Putamen (tissue), 1 donor: ENCODE data around the gene PARVB.

ENCODE experiments used
- DNase-seq: peaks from one replicate; pipeline ENCODE4 v3.0.0-alpha.2; 2016; ENCODE audit warnings: low spot score

The PARVB gene

DNA sequence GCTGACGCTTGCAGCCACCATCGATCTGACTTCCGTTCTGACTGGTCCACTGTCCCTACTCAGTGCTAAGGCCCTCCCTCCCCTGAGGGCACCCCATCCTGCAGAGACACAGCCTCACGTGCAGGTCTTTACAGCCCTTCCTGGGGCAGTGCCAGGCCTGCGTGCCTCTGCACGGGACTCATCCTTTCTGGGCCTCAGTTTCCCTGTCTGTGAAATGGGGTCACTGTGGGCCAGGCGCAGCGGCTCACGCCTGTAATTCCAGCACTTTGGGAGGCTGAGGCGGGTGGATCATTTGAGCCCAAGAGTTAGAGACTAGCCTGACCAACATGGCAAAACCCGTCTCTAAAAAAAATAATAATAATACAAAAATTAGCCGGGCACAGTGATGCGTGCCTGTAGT lies 138.9 kb downstream of the PARVB start:
- no peak for DNase-seq

DNA sequence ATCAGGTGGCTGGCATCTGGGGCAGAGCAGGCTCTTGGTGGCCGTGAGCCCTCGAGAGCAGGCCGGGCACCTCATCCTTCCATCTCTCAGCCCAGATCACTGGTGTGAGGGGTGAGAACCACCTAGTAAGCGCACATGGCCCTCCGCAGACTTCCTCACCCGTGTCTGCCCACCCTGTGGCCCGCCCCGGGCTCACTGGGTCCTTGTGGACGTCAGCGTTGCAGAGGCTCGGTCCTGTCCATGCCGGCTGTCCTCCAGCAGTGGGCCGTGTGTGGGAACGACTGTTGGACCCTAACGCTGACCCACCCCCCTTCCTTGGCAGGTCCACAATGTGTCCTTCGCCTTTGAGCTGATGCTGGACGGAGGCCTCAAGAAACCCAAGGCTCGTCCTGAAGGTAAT lies 139.4 kb downstream of the PARVB start:
- DNase-seq = no peak

DNA sequence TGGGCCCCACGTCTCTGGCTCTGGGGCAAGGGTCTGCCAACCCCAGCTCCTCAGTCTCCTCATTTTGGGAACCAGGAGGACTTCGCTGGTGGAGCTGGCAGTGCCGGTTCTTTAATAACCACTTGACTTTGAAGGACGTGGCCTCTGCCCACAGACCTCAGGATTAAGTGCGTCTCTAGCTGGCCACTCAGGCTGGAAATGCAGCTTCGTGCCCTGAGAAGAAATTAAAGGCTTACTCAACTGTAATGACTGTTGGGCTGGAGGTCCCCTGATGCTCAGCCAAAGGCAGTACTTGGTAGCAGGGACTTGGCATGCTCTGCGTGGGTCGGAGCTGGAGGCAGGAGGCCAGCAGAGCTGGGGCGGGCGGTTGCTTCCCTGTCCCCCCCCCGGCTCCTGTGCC lies 139.9 kb downstream of the PARVB start:
- DNase-seq = no peak

DNA sequence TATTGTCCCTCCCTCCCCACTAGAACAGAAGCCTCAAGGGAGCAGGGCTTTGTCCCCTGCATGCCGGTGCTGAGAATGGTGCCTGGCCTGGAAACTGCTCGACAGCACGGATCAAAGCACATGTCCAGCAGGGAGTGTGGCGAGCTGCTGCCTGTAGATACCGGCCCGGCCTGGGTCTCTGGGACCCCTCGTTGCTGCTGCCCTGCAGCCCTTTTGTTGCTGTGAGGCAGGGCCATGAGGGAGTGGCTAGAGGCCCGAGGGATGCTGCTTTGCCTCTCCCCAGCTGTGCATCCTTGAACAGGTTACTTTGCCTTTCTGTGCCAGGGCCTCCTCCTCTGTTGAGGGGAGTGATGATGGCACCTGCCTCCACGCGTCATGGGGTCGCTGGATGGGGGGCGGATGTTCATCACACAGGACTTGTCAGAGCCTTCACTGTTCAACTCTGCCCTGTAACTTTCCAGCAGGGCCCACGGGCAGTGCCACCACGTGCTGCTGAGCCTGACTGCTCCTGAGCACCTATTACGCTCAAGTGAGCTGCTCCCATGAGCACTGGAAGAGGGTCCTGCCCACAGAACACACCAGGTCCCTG lies 141.3 kb downstream of the PARVB start:
- DNase-seq = no peak

DNA sequence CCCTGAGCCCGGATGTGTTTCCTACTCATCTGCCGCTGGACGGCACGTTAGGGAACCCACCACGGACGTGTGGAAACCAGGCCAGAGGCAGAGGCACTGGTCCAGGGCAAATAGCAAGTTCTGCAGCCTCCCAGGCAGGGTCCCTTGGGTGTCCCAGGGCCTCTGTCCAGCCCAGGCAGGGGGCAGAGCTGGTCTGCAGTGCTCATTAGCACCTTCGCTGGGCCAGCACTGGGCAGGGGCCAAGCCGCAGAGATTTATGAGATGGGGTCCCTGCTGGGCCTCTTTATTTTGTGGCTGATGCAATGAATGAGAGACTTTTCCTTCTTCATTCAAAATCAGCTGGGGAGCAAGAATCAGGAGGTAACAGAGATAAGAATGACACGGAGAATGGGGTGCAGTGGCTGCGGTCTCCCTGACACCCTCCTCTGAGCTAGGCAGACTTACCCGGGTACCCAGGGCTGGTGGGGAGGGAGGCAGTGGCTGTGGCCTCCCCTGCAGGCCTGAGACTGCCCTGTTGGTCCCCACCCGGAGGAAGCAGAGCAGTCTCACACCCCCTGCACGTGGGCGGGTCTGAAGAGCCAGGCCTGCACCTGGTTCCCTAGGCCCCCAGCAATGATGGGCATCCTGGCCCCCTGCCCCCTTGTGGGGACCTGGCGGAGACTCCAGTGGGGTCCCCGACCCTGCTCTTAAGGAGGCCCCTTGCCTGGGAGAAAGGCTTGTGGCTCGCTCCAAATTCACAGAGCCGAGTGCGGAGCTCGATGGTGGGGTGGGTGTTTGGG lies 142.6 kb downstream of the PARVB start:
- no peak for DNase-seq

DNA sequence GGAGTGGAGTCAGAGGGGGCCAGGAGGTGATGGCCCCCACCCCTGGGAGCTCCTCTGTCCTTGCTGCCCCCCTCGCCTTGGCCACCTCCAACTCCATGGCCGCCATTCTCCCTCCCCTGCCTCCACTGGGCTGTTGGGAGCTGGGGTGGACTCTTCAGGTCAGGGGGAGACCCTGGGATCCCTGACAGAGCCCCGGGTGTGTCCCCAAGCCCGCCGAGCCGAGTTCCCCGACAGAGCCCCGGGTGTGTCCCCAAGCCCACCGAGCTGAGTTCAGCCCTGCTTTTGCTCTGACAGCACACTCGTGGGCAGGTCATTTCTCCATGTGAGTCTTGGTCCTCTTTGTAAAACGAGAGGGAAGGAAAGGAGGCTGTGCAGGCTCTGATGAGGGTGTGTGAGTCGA lies 143.4 kb downstream of the PARVB start:
- DNase-seq = no peak

DNA sequence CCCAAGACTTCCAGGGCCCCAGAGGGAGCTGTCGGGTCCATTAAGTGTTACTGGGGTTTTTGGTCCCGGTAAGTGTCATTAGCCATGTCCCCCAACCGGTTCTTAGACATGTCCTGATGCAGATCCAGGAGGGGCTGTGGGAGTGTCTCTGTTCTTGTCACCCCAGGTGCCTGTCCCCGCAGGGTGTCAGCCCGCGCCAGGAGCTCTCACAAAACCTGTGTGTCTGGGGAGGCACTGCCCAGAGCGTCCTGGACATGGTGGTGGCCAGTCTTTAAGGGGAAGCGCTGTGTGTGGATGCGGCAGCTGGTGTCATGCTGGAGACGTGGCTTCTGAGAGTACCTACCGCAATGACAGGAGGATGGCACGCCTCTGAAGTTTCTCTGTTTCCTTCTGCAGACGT lies 144.1 kb downstream of the PARVB start:
- DNase-seq = no peak

DNA sequence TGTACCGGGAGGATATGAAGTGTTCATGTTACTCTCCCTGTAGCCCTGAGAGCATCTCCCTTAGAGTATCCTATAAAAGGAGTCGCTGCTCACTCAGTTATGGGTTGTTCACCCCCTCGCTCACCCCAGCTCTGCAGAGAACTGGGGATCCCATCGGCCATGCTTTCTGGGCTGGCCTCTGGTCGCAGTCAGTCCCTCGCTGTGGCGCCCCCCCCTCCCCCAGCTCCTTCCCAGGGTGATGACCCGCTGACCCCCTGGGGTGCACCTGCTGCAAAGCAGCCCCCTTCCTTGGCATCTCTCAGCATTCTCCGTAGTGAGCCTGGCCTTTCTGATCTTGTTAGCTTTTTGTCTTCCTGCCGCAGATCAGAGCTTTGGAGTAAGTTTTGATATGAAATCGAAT lies 146.4 kb downstream of the PARVB start:
- no peak for DNase-seq

DNA sequence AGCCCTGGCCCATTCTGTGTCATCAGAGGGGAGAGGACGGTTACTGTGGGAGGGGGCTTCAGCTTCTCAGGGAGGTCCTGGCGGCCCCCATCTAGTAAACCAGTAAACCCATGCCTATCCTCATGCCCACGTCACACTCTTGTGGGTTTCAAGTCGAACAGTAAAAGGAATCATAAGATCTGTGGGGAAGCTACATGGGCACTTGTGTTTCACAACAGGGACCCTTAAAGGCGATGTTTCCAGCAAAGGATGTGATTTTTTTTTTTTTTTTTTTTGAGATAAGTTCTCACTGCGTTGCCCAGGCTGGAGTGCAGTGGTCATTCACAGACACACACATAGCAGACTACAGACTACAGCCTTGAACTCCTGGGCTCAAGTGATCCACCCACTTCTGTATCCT lies 147.5 kb downstream of the PARVB start:
- DNase-seq = no peak

DNA sequence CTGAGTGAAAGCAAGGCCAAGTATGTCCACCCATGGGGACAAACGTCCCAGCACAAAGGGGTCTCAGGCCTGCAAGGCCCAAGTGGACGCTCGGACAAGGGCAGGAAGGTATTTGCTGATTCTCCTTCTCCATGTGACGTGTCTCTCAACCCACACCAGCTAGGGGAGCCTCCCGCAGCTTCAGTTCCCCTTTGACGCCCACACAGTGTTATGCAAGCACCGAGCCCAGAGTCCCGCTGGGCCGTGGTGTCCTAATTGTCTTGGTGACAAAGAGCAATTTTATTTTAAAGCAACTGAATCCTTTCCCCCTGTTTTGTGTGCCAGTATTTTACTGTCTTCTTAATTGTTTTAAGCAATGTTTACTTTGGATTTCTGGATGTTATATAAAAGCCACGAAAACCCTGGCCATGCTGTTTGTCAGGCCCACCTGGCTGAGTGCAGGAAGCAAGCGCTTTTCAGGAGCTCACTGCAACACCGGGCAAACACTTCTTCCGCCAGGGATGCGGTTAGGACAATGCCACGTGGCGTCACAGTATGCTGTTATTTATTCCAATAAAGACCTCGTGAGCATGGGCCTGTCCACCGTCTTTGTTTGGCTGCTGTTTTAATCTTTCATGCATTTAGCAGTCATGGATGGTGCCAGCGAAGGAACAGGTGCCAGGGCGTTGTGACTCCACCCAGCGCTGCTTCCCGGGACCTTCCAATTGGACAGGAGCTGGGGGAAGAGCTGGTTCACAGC lies 148.4 kb downstream of the PARVB start:
- DNase-seq = peak; percentile 63

DNA sequence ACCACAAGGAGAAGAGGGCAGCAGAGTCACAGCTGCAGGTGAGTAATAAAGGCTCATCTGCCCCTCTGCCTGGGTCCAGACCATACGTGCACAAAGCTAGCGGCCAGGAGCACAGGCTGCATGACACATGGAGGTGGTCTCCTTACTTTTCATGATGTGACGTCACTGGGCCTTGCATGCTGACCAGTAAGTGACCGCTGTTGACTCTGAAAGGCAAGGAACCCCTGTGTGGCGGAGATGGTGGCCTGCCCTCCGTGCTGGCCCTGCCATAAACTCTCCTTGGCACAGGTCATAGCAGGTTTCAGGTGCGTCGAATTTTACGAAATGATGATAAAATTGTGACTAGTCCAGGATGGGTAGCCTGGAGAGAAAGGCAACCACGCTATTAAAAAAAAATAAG lies 149.1 kb downstream of the PARVB start:
- no peak for DNase-seq

DNA sequence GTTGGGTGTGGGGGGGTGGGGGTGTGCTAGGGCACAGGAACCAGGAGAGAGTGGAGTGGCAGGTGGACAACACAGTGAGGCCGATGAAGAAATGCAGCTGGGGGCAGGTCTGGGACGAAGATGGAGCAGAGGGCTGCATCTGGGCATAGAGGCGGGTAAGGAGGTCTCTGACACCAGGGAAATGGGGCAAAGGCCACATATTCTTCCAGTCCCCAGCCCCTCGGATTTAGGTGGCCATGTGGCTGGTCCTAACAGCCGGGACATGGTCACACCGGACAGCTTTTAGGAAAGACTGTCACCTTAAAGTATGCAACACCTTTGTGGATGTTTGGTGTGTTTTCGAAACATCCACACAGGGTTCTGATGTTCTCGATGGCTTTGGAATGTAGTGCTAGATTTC lies 151.6 kb downstream of the PARVB start:
- no peak for DNase-seq

DNA sequence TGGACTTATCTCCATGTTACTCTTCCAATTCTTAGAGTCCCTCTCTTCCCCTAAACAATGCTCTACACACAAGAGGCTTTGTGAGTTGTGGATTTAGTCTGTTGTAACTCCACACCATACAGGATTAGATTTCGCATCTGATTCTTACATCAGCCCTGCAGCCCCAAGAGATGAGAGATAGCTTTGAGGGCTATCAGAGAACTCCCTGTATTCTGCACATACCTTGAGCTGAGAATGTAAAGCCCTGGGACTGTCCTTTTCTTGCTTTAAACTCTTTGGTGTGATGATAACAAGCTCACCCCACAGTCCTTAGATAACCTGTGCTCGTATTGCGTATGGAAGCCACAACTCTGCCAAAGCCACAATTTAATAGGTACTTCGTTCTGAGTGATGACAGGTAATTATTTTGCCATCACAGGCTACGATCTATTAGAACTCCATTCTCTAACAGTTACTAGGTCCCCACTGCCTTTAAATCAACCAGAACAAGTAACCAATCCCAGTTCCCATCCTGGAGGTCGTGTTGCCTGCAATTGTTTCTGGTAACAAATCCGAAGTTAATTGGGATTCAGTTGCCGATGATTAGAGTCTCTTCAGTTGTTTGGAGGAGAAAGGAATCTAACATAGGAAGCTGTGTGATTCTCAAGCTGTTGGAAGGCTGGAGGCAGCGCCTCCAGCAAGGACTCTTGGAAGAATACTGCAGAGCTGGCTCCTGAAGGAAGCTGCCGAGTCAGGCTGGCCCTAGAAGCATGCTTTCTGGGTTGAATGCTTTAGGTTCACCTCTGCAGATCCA lies 155.3 kb downstream of the PARVB start:
- DNase-seq = no peak

DNA sequence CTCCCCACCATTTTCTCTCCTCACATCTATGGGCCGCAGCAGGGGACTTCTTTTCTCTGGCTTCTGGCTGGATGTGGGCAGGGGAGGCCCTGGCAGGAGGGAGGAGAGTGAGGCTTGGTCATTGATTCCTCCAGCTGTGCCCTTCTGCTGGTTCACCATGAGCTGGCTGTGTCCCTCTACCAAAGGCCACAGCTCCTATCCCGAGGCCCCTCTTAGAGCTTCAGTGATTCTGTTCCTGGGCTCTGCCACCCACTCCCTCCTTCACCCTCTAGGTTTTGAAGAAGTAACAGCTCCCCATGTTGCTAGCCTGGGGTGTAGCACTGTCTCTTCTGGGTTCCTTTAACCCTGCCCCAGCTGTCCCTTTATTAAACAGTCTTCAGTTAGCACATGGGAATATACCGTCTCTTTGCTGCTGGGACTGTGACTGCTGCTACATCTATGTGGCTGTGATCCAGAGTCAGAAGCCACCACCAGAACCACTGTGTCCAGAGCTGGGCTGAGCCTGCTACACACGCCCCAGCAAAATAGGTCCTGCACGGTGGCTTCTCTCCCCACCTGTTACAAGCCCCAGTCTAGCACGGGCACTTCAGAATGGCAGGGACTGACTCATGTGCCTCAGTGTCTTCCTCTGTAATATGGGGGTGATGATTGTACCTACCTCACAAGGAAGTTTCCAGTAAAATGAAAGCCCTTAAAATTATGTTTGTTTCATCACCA lies 156.0 kb downstream of the PARVB start:
- DNase-seq = no peak

DNA sequence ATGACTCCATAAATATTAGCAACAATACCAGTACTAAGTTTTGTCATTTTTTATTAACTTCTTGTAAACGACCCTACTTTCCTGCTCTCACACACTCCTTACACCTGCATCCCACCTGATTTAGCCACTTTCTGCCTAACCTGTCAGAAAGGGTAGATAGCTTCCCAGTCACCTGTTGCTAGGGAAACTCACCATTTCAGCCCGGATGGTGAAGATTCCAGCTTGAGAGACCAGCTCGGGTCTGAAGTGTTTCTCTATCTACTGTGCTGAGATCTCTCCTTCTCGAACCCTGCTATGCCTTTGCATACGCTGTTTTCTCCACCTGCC lies 156.6 kb downstream of the PARVB start, which contains the start of gene PARVG:
Gene PARVG, plus strand, starts transcription at position 220 of the 327 bp plus-strand sequence. CDS start 2,405 bp downstream, outside the sequence.
- DNase-seq = no peak

DNA sequence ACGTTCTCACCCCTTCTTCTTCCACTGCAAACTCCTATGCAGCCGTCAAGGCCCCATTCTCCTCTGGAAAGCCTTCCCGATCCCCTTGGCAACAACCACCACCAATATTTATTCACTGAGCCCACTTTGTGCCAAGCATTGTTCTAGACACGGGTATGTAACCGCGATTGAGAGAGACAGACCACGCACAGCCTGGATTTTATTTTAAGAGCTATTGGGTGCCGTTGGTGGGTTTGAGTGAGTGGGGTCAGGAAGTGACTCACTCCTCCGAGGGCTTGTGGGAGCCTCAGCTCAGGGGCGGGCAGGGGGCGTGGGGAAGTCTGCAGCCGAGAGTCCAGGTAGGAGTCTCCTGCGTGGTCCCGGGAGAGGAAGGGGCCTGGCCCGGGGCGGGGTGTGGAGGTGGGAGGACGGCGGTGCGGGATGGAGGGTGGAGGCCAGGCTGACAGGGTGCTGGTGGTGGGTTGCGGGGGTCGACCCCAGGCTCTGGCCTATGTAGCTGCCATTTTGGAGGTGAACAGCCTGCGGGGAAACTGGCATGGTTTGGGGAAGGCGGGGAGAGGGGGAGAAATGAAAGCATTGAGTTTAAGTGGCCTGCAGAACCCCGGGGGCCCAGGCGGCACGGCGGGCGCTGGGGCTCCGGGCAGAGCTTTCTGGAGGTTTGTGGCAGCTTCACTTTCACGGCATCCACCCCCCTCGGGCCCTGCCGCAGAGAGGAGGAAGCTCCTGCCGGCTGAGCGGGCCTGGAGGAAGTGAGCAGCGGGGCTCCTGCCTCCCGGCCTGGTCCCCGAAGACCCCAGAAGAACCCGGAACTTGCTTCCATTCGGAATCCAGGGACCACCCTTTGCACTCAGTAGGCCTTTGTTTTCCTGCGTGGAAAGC lies 157.2 kb downstream of the PARVB start:
- DNase-seq = peak; percentile 12

DNA sequence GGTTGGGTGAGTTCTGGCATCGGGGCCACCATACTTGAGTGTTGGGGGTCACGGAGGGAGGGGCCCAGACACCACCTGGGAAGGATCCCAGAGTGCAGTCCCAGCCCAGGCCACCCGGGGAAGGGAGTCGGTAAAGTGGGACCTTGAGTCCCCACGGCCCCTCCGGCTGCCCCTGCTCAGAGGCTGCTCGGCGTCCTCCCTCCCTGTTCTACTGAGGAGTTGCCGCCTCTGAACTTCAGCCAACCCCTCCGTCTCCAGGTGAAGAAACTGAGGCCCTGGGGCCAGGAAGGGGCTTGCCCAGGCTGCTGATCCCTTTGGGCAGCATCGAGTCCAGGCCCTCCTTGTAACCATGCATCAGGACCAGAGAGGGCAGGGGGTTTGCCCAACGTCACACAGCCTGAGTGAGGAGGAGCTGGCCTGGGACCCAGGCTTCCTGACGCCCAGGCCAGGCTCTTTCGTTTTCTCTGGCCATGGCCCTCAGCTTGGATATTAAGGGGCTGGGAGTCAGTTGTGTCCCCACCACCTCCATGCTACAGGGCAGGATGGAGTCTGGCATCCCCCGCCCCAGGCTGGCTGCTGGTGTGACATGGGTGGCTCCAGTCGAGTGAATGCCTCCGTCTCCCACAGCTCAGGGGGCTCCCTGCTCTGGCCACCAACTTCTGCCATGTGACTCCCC lies 157.9 kb downstream of the PARVB start:
- DNase-seq = no peak

DNA sequence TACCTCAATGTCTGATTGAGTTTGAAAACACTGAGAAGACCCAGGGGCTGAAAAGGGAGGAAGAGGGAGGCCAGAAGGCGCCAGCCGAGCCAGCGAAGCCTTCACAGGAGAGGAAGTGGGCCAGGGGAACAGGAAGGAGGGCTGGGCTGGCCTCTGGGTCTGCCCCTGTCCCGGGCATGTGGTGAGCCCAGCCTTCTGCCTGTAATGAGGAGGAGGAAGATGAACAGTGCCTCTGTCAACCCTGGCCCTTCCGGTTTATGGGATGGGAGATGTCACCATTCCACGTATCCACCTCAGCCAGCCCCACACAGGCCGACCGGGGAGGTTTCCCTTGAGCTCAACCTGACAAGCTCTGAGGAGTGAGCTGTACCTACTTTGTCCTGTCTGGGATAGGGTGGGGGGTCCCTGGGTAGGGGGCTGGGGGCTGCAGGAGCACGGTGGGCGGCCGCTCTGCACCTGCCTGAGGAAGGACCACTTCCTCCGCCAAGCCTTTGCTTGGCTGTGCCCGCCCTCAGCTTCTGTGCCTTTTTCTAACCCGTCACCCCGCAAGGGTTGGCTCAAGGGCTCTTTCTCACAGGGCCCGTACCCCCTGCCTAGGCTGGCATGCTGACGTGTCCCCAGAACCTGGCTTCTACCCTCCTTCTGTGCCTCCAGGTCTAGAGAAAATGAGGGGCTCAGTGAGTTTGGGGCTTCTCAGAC lies 158.6 kb downstream of the PARVB start:
- DNase-seq = peak; percentile 6

DNA sequence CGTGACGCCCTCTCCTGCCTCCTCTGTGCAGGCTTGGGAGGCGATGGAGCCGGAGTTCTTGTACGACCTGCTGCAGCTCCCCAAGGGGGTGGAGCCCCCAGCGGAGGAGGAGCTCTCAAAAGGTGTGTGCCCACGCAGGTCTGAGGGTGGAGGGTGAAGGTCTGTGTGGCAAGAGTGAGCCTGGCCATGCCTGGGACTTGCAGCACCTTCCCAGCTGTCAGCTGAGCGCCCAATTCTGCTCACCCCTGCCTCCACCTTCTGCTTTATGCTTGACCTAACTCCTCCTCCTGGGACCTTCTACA lies 159.1 kb downstream of the PARVB start:
- DNase-seq = no peak

DNA sequence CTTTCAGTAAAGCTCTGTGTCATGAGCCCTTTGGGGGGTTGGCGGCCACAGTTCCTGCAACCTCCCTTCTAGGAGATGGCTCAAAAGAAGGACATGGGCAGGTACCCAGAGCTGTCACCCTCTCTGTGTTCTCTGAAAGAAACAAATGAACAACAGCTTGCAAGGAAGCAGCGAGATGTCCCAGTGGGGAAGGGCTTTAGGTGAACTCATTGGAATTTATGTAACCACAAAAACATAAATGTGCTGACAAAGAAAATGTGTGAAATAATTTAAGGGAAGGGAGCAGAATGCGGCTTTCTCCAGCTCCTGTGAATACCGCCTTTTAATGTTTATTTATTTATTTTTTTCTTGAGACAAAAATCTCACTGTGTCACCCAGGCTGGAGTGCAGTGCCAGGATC lies 159.9 kb downstream of the PARVB start:
- no peak for DNase-seq
